CD4-positive, alpha-beta T cell treated with Interferon gamma for 1 hour (primary cell): ENCODE data around the gene ZDHHC19.
"Not testable (repeated sequence)": the region's sequence is repeated elsewhere in the genome, so short reads cannot be mapped to it uniquely, and the experiment has no call there.

Experiments
- DNase-seq: peaks from one replicate; pipeline ENCODE4 v3.0.0-alpha.2; 2020

The ZDHHC19 gene

GRCh38 chr3:196198771-196199753, 12.1 kb downstream of the ZDHHC19 start:
- DNase-seq, result no peak

GRCh38 chr3:196198081-196198675, 13.0 kb downstream of the ZDHHC19 start:
- no peak for DNase-seq

GRCh38 chr3:196197524-196197923, 13.7 kb downstream of the ZDHHC19 start:
- no peak for DNase-seq

GRCh38 chr3:196195664-196196265, 15.4 kb downstream of the ZDHHC19 start:
- no peak for DNase-seq

GRCh38 chr3:196194542-196194915, 16.7 kb downstream of the ZDHHC19 start:
- DNase-seq, result no peak

- peak; percentile 37 for DNase-seq
Measured at GRCh38 chr3:196193736-196194541, 17.3 kb downstream of the ZDHHC19 start.

- no peak for DNase-seq
Measured at GRCh38 chr3:196193133-196193735, 18.0 kb downstream of the ZDHHC19 start.

GRCh38 chr3:196192524-196193051, 18.6 kb downstream of the ZDHHC19 start:
- no peak for DNase-seq

GRCh38 chr3:196192036-196192523, 19.1 kb downstream of the ZDHHC19 start:
- peak; percentile 74 for DNase-seq

GRCh38 chr3:196189566-196190347, 21.4 kb downstream of the ZDHHC19 start:
- DNase-seq, result no peak

GRCh38 chr3:196186651-196187573, 24.3 kb downstream of the ZDHHC19 start:
- DNase-seq, result no peak

GRCh38 chr3:196184881-196185280, 26.3 kb downstream of the ZDHHC19 start:
- no peak for DNase-seq

- not testable (repeated sequence) for DNase-seq
Measured at GRCh38 chr3:196184169-196184432, 27.1 kb downstream of the ZDHHC19 start.

GRCh38 chr3:196181127-196181546, 30.1 kb downstream of the ZDHHC19 start:
- DNase-seq, result no peak

GRCh38 chr3:196180346-196180745, 30.9 kb downstream of the ZDHHC19 start:
- no peak for DNase-seq

GRCh38 chr3:196179380-196180308, 31.6 kb downstream of the ZDHHC19 start:
- DNase-seq, result peak; percentile 81

GRCh38 chr3:196178993-196179379, 32.2 kb downstream of the ZDHHC19 start:
- DNase-seq, result no peak

GRCh38 chr3:196177967-196178366, 33.2 kb downstream of the ZDHHC19 start:
- no peak for DNase-seq

- DNase-seq, result no peak
Measured at GRCh38 chr3:196177567-196177966, 33.6 kb downstream of the ZDHHC19 start.
